ENCODE measurements around the gene NUB1.

The NUB1 gene

GRCh38 chr7:151404216-151405011 lies 62.8 kb downstream of the NUB1 start:
- DNase-seq (ENCODE audit: low read depth): no peak

GRCh38 chr7:151405056-151405455 lies 63.4 kb downstream of the NUB1 start:
- DNase-seq (ENCODE audit: low read depth): no peak

- DNase-seq (ENCODE audit: low read depth): no peak
These were observed 64.0 kb downstream of the NUB1 start for GRCh38 chr7:151405588-151405987.

- DNase-seq (ENCODE audit: low read depth): no peak
These were observed 64.7 kb downstream of the NUB1 start for GRCh38 chr7:151406051-151406875.

GRCh38 chr7:151406886-151407583 lies 65.4 kb downstream of the NUB1 start:
- no peak for DNase-seq (ENCODE audit: low read depth)

GRCh38 chr7:151408498-151408838 lies 66.9 kb downstream of the NUB1 start:
- DNase-seq (ENCODE audit: low read depth): no peak

- peak; percentile 37 for DNase-seq (ENCODE audit: low read depth)
These were observed 67.4 kb downstream of the NUB1 start for GRCh38 chr7:151408839-151409666.

- DNase-seq (ENCODE audit: low read depth): no peak
These were observed 68.2 kb downstream of the NUB1 start, which contains the start of gene WDR86 for GRCh38 chr7:151409667-151410404. WDR86 (minus strand) TSS chr7:151410038; CDS start chr7:151409589, 449 bp downstream.

GRCh38 chr7:151410405-151411390 lies 69.1 kb downstream of the NUB1 start:
- no peak for DNase-seq (ENCODE audit: low read depth)

GRCh38 chr7:151411551-151411950 lies 69.9 kb downstream of the NUB1 start:
- no peak for DNase-seq (ENCODE audit: low read depth)

- no peak for DNase-seq (ENCODE audit: low read depth)
These were observed 70.7 kb downstream of the NUB1 start for GRCh38 chr7:151412318-151412717.

- no peak for DNase-seq (ENCODE audit: low read depth)
These were observed 71.6 kb downstream of the NUB1 start for GRCh38 chr7:151413241-151413640.

GRCh38 chr7:151415375-151416105 lies 73.9 kb downstream of the NUB1 start:
- DNase-seq (ENCODE audit: low read depth): no peak

GRCh38 chr7:151416112-151416940 lies 74.7 kb downstream of the NUB1 start:
- no peak for DNase-seq (ENCODE audit: low read depth)

GRCh38 chr7:151416941-151417315 lies 75.3 kb downstream of the NUB1 start:
- no peak for DNase-seq (ENCODE audit: low read depth)

- DNase-seq (ENCODE audit: low read depth): no peak
These were observed 78.5 kb downstream of the NUB1 start for GRCh38 chr7:151420144-151420543.

- no peak for DNase-seq (ENCODE audit: low read depth)
These were observed 80.6 kb downstream of the NUB1 start for GRCh38 chr7:151422212-151422611.

GRCh38 chr7:151423226-151423625 lies 81.6 kb downstream of the NUB1 start:
- no peak for DNase-seq (ENCODE audit: low read depth)
